GM21390 (cell line): ENCODE measurements around the gene RBM22.

Source experiments
- ATAC-seq: cut with Tn5 transposase; IDR thresholded peaks from one replicate; pipeline ENCODE4 v1.9.1; 2021; ENCODE audit not compliant: unreplicated experiment

The RBM22 gene

DNA sequence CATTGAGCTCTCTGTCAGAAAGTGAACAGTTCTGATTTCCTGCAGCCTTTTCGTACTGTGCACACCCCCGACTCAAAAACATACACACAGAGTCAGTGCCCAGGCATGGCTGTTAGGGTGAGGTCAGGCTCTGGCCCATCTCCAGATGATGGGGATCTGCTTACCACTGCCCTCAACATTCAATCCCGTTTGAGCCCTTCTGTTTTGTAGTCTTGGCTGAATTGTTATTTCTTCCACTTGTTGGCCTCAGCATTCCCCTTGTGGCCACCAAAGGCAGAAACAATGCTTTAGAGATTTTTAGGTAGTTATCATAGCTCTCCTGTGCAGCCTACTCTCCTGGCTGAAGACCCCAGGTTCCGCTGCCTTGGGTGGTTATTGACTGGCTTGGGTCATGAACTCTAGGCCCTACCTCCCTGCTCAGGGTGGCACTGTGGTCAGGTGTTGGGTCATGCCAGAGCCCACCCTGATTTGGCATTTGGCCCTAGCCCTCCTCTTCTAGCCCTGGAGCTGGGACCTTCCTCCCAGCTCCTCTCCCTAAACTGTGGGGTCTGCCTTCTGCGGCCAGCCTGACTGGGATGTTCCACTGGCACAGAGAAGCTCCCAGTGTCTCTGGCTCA lies 47.6 kb downstream of the RBM22 start:
- ATAC-seq: no peak

DNA sequence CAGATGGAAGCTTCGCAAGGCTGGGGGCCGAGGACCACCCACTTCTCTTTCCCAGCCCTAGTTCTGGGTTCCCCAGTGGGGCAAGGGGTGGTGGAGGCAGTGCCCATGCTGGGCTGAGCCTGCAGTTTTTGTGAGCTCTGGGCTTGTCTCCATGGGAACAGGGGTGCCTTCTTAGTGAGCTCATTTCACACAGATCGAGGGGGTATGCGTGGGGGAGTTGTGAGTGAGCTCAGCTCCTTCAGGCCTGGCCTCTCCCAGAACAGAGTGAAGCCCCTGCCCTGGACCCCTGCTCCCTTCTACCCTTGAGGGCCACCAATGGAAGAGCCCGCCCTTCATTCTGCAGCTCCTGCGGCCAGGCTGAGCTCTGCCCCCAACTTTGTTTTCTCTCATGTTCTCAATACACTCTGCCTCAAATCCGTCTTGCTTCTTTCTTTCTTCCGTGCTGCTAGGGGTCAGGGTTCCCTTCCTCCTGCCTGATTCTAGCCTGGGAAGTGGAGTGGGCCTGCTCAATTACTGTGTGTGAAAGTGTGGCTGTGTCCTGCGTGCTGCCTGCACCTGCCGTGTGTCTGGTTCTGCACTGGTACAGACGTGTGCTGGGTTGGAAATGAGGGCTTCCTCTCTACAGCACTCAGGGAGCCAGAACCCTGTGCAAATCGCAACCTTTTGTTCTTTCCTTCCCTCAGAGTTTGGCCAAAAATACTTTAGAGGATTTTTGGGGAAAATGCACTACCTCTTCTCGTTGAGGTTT lies 48.8 kb downstream of the RBM22 start:
- ATAC-seq: no peak

DNA sequence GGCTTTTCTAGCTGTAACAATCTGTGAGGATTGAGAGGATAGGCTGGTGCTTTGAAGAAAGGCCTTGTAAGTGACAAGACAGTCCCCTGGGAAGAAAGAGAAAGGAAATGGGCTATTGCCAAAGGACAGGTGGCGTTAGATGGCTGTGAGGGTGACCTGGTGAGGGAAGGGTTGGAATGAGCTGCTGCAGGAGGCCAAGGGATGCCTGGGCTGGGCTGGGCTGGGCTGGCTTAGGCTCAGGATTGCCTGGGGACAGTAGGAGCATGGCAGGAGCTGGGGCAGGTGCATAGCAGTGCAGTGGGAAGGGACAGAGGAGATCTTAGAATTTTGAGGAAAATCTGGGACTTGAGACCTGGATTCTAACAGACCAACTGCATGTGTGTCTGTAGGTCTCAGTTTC lies 49.5 kb downstream of the RBM22 start:
- ATAC-seq: no peak

DNA sequence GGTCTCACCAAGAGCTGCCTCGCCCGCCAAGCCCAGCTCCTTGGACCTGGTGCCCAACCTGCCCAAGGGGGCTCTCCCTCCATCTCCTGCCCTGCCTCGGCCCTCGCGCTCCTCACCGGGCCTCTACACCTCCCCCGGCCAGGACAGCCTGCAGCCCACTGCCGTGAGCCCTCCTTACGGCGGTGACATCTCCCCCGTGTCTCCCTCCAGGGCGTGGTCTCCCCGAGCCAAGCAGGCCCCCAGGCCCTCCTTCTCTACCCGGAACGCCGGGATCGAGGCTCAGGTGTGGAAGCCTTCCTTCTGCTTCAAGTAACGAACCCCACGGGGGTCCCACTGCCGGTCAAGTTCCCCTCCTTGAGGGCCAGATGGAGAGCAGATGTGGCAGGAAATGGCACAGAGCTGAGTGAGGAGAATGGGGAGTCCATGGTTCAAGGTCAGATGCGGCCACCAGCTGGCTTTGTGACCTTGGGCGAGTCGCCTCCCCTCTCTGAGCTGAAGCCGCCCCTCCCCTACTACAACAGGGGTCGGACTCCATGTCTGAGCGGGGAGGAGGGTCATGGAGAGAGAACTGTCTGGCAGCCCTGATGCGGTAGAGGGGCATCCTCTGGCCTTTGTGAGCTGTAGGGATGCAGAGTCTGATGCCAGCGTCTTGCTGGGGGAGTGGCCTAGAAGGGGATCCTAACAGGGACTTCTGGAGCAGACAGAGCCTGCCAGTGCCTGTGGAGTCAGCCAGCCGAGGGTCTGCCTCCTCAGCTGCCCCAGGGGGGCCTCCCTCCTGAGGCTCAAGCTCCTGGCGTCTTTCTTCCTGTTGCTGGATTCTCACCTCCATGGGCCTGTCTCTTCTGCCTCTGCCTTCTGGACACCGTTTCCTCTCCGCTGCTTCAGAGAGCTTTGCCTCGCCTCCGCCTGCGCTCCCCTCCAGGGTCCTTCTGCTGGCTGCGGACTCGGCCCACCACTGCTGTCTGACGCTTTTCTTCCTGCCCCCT lies 50.5 kb downstream of the RBM22 start:
- ATAC-seq: no peak

DNA sequence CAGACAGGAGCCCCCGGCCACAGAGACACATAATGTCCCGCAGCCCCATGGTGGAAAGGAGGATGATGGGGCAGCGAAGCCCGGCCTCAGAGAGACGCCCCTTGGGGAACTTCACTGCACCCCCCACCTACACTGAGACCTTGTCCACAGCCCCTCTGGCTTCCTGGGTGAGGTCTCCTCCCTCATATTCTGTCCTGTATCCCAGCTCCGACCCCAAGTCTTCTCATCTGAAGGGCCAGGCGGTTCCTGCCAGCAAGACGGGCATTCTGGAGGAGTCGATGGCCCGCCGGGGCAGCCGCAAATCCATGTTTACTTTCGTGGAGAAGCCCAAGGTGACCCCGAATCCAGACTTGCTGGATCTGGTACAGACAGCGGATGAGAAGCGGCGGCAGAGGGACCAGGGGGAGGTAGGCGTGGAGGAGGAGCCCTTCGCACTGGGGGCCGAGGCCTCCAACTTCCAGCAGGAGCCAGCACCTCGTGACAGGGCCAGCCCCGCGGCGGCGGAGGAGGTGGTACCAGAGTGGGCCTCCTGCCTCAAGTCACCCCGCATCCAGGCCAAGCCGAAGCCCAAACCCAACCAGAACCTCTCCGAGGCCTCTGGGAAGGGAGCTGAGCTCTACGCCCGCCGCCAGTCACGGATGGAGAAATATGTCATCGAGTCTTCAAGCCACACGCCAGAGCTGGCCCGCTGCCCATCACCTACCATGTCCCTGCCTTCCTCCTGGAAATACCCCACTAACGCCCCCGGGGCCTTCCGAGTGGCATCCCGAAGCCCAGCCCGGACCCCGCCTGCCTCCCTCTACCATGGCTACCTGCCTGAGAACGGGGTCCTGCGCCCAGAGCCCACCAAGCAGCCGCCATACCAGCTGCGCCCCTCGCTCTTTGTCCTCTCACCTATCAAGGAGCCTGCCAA lies 51.5 kb downstream of the RBM22 start:
- no peak for ATAC-seq

DNA sequence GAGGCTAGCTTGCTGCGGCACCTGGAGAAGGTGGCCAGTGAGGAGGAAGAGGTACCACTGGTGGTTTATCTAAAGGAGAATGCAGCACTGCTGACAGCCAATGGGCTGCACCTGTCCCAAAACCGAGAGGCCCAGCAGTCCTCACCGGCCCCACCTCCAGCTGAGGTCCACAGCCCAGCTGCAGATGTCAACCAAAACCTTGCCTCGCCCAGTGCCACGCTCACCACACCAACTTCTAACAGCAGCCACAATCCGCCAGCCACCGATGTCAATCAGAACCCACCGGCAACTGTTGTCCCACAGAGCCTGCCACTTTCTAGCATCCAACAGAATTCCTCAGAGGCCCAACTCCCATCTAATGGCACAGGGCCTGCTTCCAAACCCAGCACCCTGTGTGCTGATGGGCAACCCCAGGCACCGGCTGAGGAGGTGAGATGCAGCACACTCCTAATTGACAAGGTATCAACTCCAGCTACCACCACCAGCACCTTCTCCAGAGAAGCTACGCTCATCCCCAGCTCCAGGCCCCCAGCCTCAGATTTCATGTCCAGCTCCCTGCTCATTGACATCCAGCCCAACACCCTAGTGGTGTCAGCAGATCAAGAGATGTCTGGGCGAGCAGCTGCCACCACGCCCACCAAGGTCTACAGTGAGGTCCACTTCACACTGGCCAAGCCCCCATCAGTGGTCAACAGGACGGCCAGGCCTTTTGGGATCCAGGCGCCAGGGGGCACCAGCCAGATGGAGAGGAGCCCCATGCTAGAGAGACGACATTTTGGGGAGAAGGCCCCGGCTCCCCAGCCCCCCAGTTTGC lies 52.4 kb downstream of the RBM22 start:
- ATAC-seq: no peak

DNA sequence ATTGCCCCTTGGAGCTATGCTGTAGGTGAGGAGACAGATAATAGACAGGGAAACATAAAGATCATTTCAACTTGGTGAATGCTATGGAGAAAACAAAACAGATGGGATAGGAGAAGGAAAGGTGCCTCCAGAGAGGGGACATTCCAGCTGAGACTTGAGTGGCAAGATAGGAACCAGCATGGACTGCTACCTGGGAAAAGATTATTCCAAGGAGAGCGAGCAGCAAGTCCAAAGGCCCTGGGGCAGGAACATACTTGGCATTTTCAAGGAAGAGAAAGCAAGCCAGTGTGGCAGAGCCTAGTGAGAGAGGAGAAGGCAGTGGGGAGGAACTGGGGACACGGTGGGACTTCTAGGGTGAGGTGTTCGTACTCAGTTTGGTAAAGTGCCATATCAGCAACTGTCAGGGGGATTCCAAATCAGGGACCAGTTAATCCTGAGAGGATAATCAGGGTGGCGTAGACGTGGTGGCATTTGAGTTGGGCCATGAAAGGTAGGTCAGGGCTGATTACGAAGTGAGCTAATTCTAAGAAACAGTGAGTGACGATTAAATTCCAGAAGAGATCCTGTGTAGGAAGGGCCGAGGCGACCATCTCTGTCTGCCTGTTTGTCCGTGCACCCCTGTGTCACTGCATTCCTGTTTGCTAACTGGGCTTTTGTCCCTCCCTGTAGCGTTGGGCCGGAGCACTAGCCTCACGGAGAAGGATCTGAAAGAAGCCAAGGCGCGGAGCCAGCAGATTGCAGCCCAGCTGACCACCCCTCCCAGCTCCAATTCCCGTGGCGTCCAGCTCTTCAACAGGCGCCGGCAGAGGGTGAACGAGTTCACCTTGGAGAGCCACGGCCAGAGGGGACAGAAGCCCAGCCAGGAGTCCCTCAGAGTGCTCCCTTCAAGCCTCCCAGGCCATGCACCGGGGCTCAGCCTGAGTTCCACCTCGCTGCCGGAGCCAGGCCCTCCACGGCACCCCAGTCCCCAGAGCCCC lies 53.3 kb downstream of the RBM22 start:
- ATAC-seq: no peak

DNA sequence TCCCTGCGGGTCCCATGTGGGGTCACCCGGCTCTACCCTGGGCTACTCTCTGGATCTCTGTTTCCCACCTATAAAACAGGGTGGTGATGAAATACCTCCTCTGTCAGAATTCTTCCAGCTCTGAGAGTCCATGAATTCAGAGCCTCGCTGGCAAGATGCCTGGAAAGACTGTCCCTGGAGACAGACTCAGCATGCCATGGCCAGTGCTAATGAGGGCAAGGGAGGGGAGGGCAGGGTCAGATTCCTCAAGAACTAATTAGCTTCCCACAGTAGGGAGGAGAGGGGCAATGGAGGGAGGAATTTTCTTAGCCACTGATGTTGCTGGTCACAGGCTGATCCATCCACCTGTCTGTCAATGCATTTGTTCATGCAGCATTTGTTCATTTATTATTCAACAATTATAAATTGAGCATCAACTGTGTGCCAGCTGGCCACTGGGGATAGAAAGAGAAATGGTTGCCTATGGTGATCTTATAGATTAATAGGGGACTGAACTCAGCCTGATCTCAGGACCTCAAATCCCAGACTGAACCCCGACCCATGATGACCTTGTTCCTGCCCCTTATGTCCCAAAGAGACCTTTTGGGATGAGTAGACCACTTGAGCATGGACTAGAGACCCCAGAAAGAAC lies 55.7 kb downstream of the RBM22 start:
- ATAC-seq: no peak

DNA sequence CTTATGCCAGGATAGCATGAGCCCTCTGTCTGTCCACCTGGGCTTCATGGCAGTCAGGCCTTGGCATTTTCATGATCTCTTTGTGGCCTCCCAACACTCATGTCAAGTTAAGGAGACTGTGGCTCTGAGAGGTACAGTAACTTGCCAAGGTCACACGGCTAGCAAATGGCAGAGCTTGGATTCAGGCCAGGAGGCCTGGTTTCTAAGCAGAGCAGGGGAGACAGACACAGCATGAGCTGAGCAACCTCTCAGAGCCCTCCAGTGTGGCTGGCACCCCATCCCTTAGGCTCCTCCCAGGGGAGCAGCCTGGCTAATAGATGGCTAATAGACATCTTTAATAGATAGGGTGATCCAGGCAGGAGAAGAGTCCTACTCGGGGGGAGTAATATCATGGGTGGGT lies 56.3 kb downstream of the RBM22 start:
- ATAC-seq: no peak

DNA sequence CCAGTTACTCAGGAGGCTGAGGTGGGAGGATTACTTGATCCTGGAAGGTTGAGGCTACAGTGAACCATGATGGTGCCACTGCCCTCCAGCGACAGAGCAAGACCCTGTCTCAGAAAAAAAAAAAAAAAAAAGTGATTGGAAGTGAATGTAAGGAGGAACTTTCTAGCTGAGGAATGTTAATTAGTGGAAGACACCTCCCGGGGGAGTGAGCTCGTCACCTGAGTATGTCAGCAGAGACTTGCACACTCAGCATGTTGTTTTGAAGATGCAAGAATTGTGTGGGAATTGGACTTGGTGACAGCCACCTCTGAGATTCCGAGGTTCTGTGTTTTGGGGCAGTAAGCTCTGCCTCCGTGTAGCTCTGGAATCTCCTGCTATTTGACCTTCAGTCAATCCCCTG lies 56.8 kb downstream of the RBM22 start:
- no peak for ATAC-seq

DNA sequence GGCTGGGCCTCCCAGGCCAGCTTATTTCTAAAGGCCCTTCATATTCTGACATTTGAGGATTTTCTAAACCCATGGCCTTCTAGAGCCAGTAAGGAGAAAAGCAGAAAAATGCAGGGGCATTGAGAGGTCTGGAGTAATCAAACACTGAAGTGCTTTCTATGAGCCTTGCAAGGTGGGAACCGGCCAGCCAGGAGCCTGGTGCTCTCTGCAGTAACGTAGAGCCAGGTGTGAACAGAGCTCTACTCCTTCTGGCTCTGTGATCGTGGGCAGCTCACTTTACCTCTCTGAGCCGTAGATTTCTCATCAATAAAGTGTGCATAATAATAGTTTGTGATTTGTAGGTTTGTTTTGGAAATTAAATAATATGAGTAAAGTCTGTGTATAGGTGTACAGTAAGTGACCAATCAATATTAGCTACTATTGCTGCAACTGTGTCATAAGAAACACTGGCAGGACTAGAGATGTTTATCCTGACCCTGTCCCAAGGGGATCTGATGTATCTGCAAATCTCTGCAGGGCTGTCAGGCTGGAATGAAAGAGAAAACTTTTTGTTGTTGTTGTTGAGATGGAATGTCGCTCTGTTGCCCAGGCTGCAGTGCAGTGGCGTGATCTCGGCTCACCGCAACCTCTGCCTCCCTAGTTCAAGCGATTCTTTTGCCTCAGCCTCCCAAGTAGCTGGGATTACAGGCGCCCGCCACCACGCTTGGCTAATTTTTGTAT lies 57.7 kb downstream of the RBM22 start:
- no peak for ATAC-seq

DNA sequence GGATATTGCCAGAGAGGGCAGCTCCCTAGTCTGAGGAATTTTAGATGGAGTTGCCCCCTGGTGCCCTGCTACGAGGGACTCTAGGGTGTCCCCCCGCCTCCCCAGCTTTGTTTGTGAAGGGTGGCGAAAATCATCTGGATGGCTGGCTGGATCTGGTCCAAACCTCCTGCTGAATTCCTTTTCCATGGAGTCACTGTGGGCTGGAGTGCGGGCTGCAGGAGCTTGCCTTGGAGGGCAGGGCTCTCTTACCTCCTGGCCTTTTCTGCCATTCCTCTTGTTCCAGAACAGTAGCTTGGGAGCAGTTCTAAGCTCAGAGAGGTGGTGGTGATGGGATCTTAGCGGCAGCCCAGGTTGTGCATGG lies 58.3 kb downstream of the RBM22 start:
- no peak for ATAC-seq

DNA sequence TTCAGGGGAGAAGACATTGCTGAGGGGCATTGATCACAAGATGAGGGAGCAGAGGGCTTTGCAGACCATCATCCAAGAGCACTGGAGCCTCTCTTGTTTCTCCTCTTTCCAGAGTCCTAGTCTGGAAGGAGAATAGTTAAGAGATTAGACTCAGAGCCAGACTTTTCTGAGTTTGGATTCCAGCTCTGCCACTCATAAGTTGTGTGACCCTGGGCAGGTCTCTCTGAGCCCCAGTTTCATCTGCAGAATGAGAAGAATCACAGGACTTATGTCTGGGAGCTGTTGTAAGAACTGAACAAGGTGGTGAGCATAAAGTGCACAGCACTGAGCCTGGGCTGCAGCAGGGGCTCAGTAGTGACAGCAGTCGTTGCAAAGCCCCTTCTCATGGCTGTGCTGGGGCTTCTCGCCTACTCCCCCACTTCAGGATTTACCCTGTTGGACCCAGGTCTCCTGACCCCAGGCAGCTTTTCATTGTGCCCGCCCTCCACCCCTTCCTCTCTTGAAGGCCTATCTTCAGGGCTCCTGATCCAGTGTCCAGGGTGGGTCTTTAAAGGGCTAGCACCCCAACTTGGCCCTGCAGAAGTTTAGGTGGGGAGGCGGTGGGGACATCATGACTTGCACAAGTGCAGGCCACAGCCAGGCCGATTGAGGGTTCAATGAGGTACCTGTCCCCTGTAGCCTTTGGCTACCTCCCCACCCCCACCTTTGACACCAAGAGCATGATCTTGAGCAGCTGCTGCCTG lies 58.9 kb downstream of the RBM22 start:
- no peak for ATAC-seq

DNA sequence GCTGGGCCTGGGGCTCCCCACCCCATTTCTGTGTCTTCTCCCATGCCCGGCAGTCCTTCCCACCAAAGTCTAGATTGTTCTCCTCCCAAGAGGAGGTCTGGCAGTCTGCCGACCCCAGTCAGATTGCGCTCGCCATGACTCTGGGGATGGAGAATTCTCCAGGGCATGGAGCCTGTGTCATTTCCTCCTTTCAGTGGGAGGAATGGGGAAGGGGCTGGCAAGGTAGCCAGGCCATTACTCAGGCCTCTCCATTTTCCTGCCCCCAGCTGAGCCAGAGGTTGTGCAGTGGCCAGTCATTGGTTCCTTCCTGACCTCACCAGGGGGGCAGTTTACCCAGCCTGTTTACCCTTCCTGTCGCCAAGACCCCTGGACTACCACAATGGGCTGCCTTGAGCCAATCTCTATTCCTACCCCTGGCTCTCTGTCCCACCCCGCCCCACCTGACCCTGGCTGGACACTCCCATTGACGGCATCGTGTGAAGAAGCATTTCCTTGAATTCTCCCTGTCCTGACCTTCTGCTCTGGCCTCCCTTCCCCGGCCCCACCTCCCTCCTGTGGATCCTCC lies 59.8 kb downstream of the RBM22 start:
- ATAC-seq: no peak
